MM.1S (cell line): ENCODE measurements around the gene PM20D2.

Source experiments
- DNase-seq: peaks from one replicate; pipeline ENCODE4 v3.0.0-alpha.2; 2015
- H2AFZ ChIP-seq: fragments of 300-600 bp; sonication (generic); 2 replicates; pipeline ENCODE4 v1.6.0; 2016; ENCODE audit warnings: antibody characterized with exemption, low read length
- H3F3A ChIP-seq: fragments of 300-600 bp; sonication (generic); 2 replicates; pipeline ENCODE4 v1.6.1; 2016; ENCODE audit warnings: mild to moderate bottlenecking, antibody characterized with exemption, low read length, moderate library complexity, mixed read lengths; ENCODE audit not compliant: insufficient read depth
- H3K27ac ChIP-seq: fragments of 300-600 bp; sonication (generic); 2 replicates; pipeline ENCODE4 v1.5.1; 2016; ENCODE audit warnings: mild to moderate bottlenecking, low read length
- H3K27me3 ChIP-seq: fragments of 300-600 bp; sonication (generic); replicated peaks from 2 replicates; pipeline ENCODE4 v1.6.0; 2016; ENCODE audit warnings: low read length; ENCODE audit not compliant: insufficient read depth
- H3K36me3 ChIP-seq: fragments of 300-600 bp; sonication (generic); replicated peaks from 2 replicates; pipeline ENCODE4 v1.6.1; 2016; ENCODE audit warnings: mild to moderate bottlenecking, low read length, mixed read lengths; ENCODE audit not compliant: insufficient read depth
- H3K4me1 ChIP-seq: fragments of 300-600 bp; sonication (generic); 2 replicates; pipeline ENCODE4 v1.6.1; 2016; ENCODE audit warnings: low read length, mixed read lengths
- H3K4me2 ChIP-seq: fragments of 300-600 bp; sonication (generic); 2 replicates; pipeline ENCODE4 v1.6.0; 2016; ENCODE audit warnings: low read depth, low read length
- H3K4me3 ChIP-seq: fragments of 300-600 bp; sonication (generic); 2 replicates; pipeline ENCODE4 v1.5.1; 2016; ENCODE audit warnings: low read length, mixed read lengths
- H3K79me2 ChIP-seq: fragments of 300-600 bp; sonication (generic); 2 replicates; pipeline ENCODE4 v1.6.1; 2016; ENCODE audit warnings: mixed run types, low read length, mixed read lengths
- H3K9ac ChIP-seq: fragments of 300-600 bp; sonication (generic); 2 replicates; pipeline ENCODE4 v1.6.1; 2016; ENCODE audit warnings: low read length, mixed read lengths
- H3K9me2 ChIP-seq: fragments of 300-600 bp; sonication (generic); replicated peaks from 2 replicates; pipeline ENCODE4 v1.6.1; 2016; ENCODE audit warnings: mild to moderate bottlenecking, low read length, mixed read lengths; ENCODE audit not compliant: insufficient read depth
- H3K9me3 ChIP-seq: fragments of 300-600 bp; sonication (generic); replicated peaks from 2 replicates; pipeline ENCODE4 v1.6.1; 2016; ENCODE audit warnings: mild to moderate bottlenecking, low read length, mixed read lengths; ENCODE audit not compliant: insufficient read depth
- H4K20me1 ChIP-seq: fragments of 300-600 bp; sonication (generic); 2 replicates; pipeline ENCODE4 v1.6.1; 2016; ENCODE audit warnings: mild to moderate bottlenecking, low read length, moderate library complexity, mixed read lengths; ENCODE audit not compliant: insufficient read depth
- EZH2 ChIP-seq: fragments of 300-600 bp; sonication (generic); optimal IDR thresholded peaks from 2 replicates; pipeline ENCODE3; 2017; ENCODE audit warnings: low read depth, mild to moderate bottlenecking, antibody characterized with exemption, low read length, mixed read lengths
- EZH2phosphoT487 ChIP-seq: fragments of 300-600 bp; sonication (generic); IDR thresholded peaks from 2 replicates; pipeline ENCODE4 v1.6.1; 2018; ENCODE audit warnings: antibody characterized with exemption, low read length
- TF ChIP-seq, protein P1 (sequence below): fragments of 300-600 bp; sonication (generic); IDR thresholded peaks from 2 replicates; pipeline ENCODE4 v1.5.1; 2016; ENCODE audit warnings: antibody characterized with exemption, low read length, mixed read lengths

Gene PM20D2

DNA sequence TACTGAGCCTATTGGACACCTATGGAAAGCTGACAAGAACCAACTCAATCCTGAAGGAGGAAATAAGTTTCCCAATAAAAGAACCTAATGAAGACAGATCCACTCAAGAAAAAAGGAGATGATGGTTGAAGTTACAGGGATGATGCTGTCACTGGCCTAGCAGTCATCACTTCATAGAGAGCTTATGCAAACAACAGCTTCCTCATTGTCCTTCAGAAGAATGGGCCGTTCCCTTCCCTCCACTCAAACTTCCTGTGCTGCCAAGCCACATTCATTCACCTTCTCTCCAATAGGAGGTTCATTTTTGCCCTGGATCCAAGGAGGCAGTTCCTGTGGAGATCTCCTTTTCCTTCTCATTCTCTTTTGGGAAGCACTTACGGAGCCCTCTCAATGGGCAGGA is 13.8 kb upstream of the PM20D2 start:
- no peaks in the 10 kb centered on the region for H3K9me3 ChIP-seq
- DNase-seq: no peak
- TF ChIP-seq, protein P1, sequence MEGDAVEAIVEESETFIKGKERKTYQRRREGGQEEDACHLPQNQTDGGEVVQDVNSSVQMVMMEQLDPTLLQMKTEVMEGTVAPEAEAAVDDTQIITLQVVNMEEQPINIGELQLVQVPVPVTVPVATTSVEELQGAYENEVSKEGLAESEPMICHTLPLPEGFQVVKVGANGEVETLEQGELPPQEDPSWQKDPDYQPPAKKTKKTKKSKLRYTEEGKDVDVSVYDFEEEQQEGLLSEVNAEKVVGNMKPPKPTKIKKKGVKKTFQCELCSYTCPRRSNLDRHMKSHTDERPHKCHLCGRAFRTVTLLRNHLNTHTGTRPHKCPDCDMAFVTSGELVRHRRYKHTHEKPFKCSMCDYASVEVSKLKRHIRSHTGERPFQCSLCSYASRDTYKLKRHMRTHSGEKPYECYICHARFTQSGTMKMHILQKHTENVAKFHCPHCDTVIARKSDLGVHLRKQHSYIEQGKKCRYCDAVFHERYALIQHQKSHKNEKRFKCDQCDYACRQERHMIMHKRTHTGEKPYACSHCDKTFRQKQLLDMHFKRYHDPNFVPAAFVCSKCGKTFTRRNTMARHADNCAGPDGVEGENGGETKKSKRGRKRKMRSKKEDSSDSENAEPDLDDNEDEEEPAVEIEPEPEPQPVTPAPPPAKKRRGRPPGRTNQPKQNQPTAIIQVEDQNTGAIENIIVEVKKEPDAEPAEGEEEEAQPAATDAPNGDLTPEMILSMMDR: no peak
- no peak for TF ChIP-seq EZH2phosphoT487
- TF ChIP-seq EZH2: no peak
- H3K9me2 ChIP-seq: no peaks in the 10 kb centered on the region
- H3K4me1 ChIP-seq: 0 out of 2 replicates have a peak, but pooled peaks cover 5% of the 10 kb centered on the region
- no peaks in the 10 kb centered on the region for H3F3A ChIP-seq
- H3K27me3 ChIP-seq: no peaks in the 10 kb centered on the region
- H3K36me3 ChIP-seq: no peaks in the 10 kb centered on the region
- no peak overlapping the region for H2AFZ ChIP-seq
- no peak overlapping the region for H3K4me2 ChIP-seq
- no peak overlapping the region for H3K9ac ChIP-seq
- no peaks in the 10 kb centered on the region for H4K20me1 ChIP-seq
- no peak overlapping the region for H3K4me3 ChIP-seq
- H3K79me2 ChIP-seq: no peaks in the 10 kb centered on the region
- H3K27ac ChIP-seq: no peak overlapping the region

DNA sequence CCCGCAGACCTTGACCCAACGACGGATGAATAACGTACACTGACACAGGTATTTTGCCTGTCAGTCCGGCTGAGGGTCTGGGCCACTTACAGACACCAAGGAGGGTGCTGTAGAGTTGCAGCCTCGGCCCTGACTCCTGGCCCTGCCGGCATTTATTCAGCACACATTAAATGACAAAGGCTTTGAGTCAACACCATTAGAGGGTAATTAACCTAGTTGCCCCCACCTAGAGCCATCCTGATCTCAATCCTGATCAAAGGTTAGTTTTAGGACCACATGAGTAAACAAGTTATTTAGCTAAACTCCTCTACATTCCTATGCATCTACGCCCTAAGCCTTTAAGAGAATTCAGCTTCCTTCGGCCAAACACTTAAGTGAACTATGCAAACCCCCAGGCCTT is 11.9 kb upstream of the PM20D2 start:
- DNase-seq: no peak
- Histone ChIP-seq H2AFZ (no peak overlapping the region), H3K27me3 (no peaks in the 10 kb centered on the region), H3K9me2 (no peaks in the 10 kb centered on the region), H3K4me3 (no peak overlapping the region), H3K27ac (no peak overlapping the region), H3K4me2 (no peak overlapping the region), H3K9me3 (no peaks in the 10 kb centered on the region), H3F3A (no peaks in the 10 kb centered on the region), H4K20me1 (no peaks in the 10 kb centered on the region), H3K36me3 (no peaks in the 10 kb centered on the region), H3K9ac (no peak overlapping the region), H3K4me1 (0 out of 2 replicates have a peak, but pooled peaks cover 5% of the 10 kb centered on the region), H3K79me2 (no peaks in the 10 kb centered on the region)
- no peak for TF ChIP-seq EZH2phosphoT487
- TF ChIP-seq, protein P1: no peak
- TF ChIP-seq EZH2: no peak

DNA sequence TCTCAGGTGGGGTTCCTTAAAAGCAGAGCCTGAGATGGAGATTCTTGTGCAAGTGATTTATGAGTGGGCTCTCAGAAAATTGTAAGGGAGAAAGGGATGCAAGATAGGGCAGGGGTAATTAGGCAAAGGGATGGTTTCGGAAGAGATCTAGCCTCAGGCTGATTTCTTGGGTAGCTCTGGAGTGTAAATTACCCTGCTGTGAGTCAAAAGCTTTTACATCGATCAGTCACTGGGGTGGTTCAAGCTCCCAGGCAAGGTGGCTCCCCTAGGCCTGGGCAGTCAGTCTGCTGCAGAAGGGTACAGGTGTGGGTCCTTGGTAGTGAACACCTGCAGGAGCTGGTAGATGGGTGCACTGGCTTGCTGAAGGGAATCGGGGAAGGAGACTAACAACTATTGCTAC is 11.1 kb upstream of the PM20D2 start:
- Histone ChIP-seq H3K4me2 (no peak overlapping the region), H3K36me3 (no peaks in the 10 kb centered on the region), H3K9me3 (no peaks in the 10 kb centered on the region), H2AFZ (no peak overlapping the region), H3K9me2 (no peaks in the 10 kb centered on the region), H3K79me2 (no peaks in the 10 kb centered on the region), H3K4me1 (0 out of 2 replicates have a peak, but pooled peaks cover 5% of the 10 kb centered on the region), H3K4me3 (no peak overlapping the region), H3F3A (no peaks in the 10 kb centered on the region), H3K27ac (no peak overlapping the region), H4K20me1 (no peaks in the 10 kb centered on the region), H3K27me3 (no peaks in the 10 kb centered on the region), H3K9ac (no peak overlapping the region)
- no peak for DNase-seq
- TF ChIP-seq, protein P1: no peak
- TF ChIP-seq EZH2 (no peak), EZH2phosphoT487 (no peak)
